ENCODE data around the gene SPATA9. TPM values are rescaled to one million over a fixed set of nuclear protein-coding genes. Genes with fewer than 3 reads are reported as not detected.

SPATA9 gene
- total RNA-seq, 1 donor from 2014 or later = 1.0 TPM

- H3K9ac ChIP-seq (ENCODE audit: low read depth in 1 of 3, low read length in 3 of 3) = no peak overlapping the region
- no peaks in the 10 kb centered on the region for H3K9me3 ChIP-seq (ENCODE audit: control insufficient read depth in 3 of 3, low read length in 3 of 3)
- no peaks in the 10 kb centered on the region for H3K27me3 ChIP-seq (ENCODE audit: control insufficient read depth in 3 of 3, insufficient read depth in 3 of 3, low read length in 3 of 3)
- H3K36me3 ChIP-seq (ENCODE audit: control insufficient read depth in 3 of 3, insufficient read depth in 3 of 3, low read length in 3 of 3) = no peaks in the 10 kb centered on the region
- peak overlapping the region; percentile 36 for H3K27ac ChIP-seq (ENCODE audit: low read depth, low read length)
- H3K4me3 ChIP-seq (ENCODE audit: low read length in 3 of 3) = peak overlapping the region in 2 of 3 donors; percentile 9 to 32
- H3K4me1 ChIP-seq (ENCODE audit: control insufficient read depth in 3 of 3, insufficient read depth in 3 of 3, low read length in 3 of 3) = peaks cover 8 to 9% (median 9%) of the 10 kb centered on the region in 3 donors
Measured at GRCh38 chr5:95726811-95727763, 44.3 kb upstream of the SPATA9 start.

GRCh38 chr5:95725937-95726810 lies 43.4 kb upstream of the SPATA9 start:
- Histone ChIP-seq H3K9me3 (ENCODE audit: control insufficient read depth in 3 of 3, low read length in 3 of 3) (no peaks in the 10 kb centered on the region), H3K27me3 (ENCODE audit: control insufficient read depth in 3 of 3, insufficient read depth in 3 of 3, low read length in 3 of 3) (no peaks in the 10 kb centered on the region), H3K36me3 (ENCODE audit: control insufficient read depth in 3 of 3, insufficient read depth in 3 of 3, low read length in 3 of 3) (no peaks in the 10 kb centered on the region), H3K4me1 (ENCODE audit: control insufficient read depth in 3 of 3, insufficient read depth in 3 of 3, low read length in 3 of 3) (peaks cover 8 to 9% (median 9%) of the 10 kb centered on the region in 3 donors), H3K4me3 (ENCODE audit: low read length in 3 of 3) (peak overlapping the region in 2 of 3 donors; percentile 9 to 32), H3K9ac (ENCODE audit: low read depth in 1 of 3, low read length in 3 of 3) (peak overlapping the region in 1 of 3 donors; percentile 12), H3K27ac (ENCODE audit: low read depth, low read length) (peak overlapping the region; percentile 36)

- Histone ChIP-seq H3K27ac (ENCODE audit: low read depth, low read length) (no peak overlapping the region), H3K9ac (ENCODE audit: low read depth in 1 of 3, low read length in 3 of 3) (no peak overlapping the region), H3K9me3 (ENCODE audit: control insufficient read depth in 3 of 3, low read length in 3 of 3) (no peaks in the 10 kb centered on the region), H3K4me3 (ENCODE audit: low read length in 3 of 3) (no peak overlapping the region), H3K36me3 (ENCODE audit: control insufficient read depth in 3 of 3, insufficient read depth in 3 of 3, low read length in 3 of 3) (no peaks in the 10 kb centered on the region), H3K27me3 (ENCODE audit: control insufficient read depth in 3 of 3, insufficient read depth in 3 of 3, low read length in 3 of 3) (no peaks in the 10 kb centered on the region), H3K4me1 (ENCODE audit: control insufficient read depth in 3 of 3, insufficient read depth in 3 of 3, low read length in 3 of 3) (peaks cover 3 to 9% (median 6%) of the 10 kb centered on the region in 3 donors)
Measured at GRCh38 chr5:95725071-95725820, 42.5 kb upstream of the SPATA9 start.

GRCh38 chr5:95723632-95724369 lies 41.0 kb upstream of the SPATA9 start:
- H3K4me1 ChIP-seq (ENCODE audit: control insufficient read depth in 3 of 3, insufficient read depth in 3 of 3, low read length in 3 of 3) = peaks cover 0 to 9% (median 5%) of the 10 kb centered on the region in 3 donors
- H3K9ac ChIP-seq (ENCODE audit: low read depth in 1 of 3, low read length in 3 of 3) = no peak overlapping the region
- H3K9me3 ChIP-seq (ENCODE audit: control insufficient read depth in 3 of 3, low read length in 3 of 3) = no peaks in the 10 kb centered on the region
- no peak overlapping the region for H3K4me3 ChIP-seq (ENCODE audit: low read length in 3 of 3)
- H3K36me3 ChIP-seq (ENCODE audit: control insufficient read depth in 3 of 3, insufficient read depth in 3 of 3, low read length in 3 of 3) = no peaks in the 10 kb centered on the region
- no peak overlapping the region for H3K27ac ChIP-seq (ENCODE audit: low read depth, low read length)
- H3K27me3 ChIP-seq (ENCODE audit: control insufficient read depth in 3 of 3, insufficient read depth in 3 of 3, low read length in 3 of 3) = no peaks in the 10 kb centered on the region

- H3K4me1 ChIP-seq (ENCODE audit: control insufficient read depth in 3 of 3, insufficient read depth in 3 of 3, low read length in 3 of 3) = peaks cover 0 to 5% (median 3%) of the 10 kb centered on the region in 3 donors
- H3K27ac ChIP-seq (ENCODE audit: low read depth, low read length) = no peak overlapping the region
- H3K4me3 ChIP-seq (ENCODE audit: low read length in 3 of 3) = no peak overlapping the region
- H3K9me3 ChIP-seq (ENCODE audit: control insufficient read depth in 3 of 3, low read length in 3 of 3) = no peaks in the 10 kb centered on the region
- H3K27me3 ChIP-seq (ENCODE audit: control insufficient read depth in 3 of 3, insufficient read depth in 3 of 3, low read length in 3 of 3) = no peaks in the 10 kb centered on the region
- no peaks in the 10 kb centered on the region for H3K36me3 ChIP-seq (ENCODE audit: control insufficient read depth in 3 of 3, insufficient read depth in 3 of 3, low read length in 3 of 3)
- no peak overlapping the region for H3K9ac ChIP-seq (ENCODE audit: low read depth in 1 of 3, low read length in 3 of 3)
Measured at GRCh38 chr5:95721582-95722295, 38.9 kb upstream of the SPATA9 start.

GRCh38 chr5:95720094-95720786 lies 37.4 kb upstream of the SPATA9 start:
- Histone ChIP-seq H3K27ac (ENCODE audit: low read depth, low read length) (peak overlapping the region; percentile 8), H3K9me3 (ENCODE audit: control insufficient read depth in 3 of 3, low read length in 3 of 3) (no peaks in the 10 kb centered on the region), H3K9ac (ENCODE audit: low read depth in 1 of 3, low read length in 3 of 3) (no peak overlapping the region), H3K4me3 (ENCODE audit: low read length in 3 of 3) (no peak overlapping the region), H3K36me3 (ENCODE audit: control insufficient read depth in 3 of 3, insufficient read depth in 3 of 3, low read length in 3 of 3) (no peaks in the 10 kb centered on the region), H3K27me3 (ENCODE audit: control insufficient read depth in 3 of 3, insufficient read depth in 3 of 3, low read length in 3 of 3) (no peaks in the 10 kb centered on the region), H3K4me1 (ENCODE audit: control insufficient read depth in 3 of 3, insufficient read depth in 3 of 3, low read length in 3 of 3) (peaks cover 0 to 3% (median 2%) of the 10 kb centered on the region in 3 donors)

GRCh38 chr5:95718738-95719137 lies 35.9 kb upstream of the SPATA9 start:
- Histone ChIP-seq H3K9me3 (ENCODE audit: control insufficient read depth in 3 of 3, low read length in 3 of 3) (no peaks in the 10 kb centered on the region), H3K27ac (ENCODE audit: low read depth, low read length) (no peak overlapping the region), H3K36me3 (ENCODE audit: control insufficient read depth in 3 of 3, insufficient read depth in 3 of 3, low read length in 3 of 3) (no peaks in the 10 kb centered on the region), H3K4me3 (ENCODE audit: low read length in 3 of 3) (no peak overlapping the region), H3K4me1 (ENCODE audit: control insufficient read depth in 3 of 3, insufficient read depth in 3 of 3, low read length in 3 of 3) (peaks cover 0 to 3% (median 2%) of the 10 kb centered on the region in 3 donors), H3K9ac (ENCODE audit: low read depth in 1 of 3, low read length in 3 of 3) (no peak overlapping the region), H3K27me3 (ENCODE audit: control insufficient read depth in 3 of 3, insufficient read depth in 3 of 3, low read length in 3 of 3) (no peaks in the 10 kb centered on the region)

GRCh38 chr5:95718203-95718602 lies 35.4 kb upstream of the SPATA9 start:
- Histone ChIP-seq H3K27me3 (ENCODE audit: control insufficient read depth in 3 of 3, insufficient read depth in 3 of 3, low read length in 3 of 3) (no peaks in the 10 kb centered on the region), H3K4me3 (ENCODE audit: low read length in 3 of 3) (no peak overlapping the region), H3K27ac (ENCODE audit: low read depth, low read length) (no peak overlapping the region), H3K36me3 (ENCODE audit: control insufficient read depth in 3 of 3, insufficient read depth in 3 of 3, low read length in 3 of 3) (no peaks in the 10 kb centered on the region), H3K4me1 (ENCODE audit: control insufficient read depth in 3 of 3, insufficient read depth in 3 of 3, low read length in 3 of 3) (no peaks in the 10 kb centered on the region), H3K9ac (ENCODE audit: low read depth in 1 of 3, low read length in 3 of 3) (no peak overlapping the region), H3K9me3 (ENCODE audit: control insufficient read depth in 3 of 3, low read length in 3 of 3) (no peaks in the 10 kb centered on the region)
